IMR-90 (cell line): ENCODE measurements around the gene DDHD1. TPM values are rescaled to one million over a fixed set of nuclear protein-coding genes. Genes with fewer than 3 reads are reported as not detected.

Experiments
- ATAC-seq: fragments of 200-7000 bp; cut with Tn5 transposase; 2 replicates; pipeline ENCODE4 v1.9.1; 2020; ENCODE audit warnings: low read depth, mild to moderate bottlenecking, moderate library complexity
- BruUV-seq: library from RNA; stranded (reverse); fragments of 400-500 nt; replicated peaks from 2 replicates; lab custom pipeline; 2021; lab: Mats Ljungman, UMichigan
- CTCF ChIA-PET: fragments of 300-600 bp; formaldehyde crosslinking; extraction: SDS; loops from one replicate; lab custom pipeline; 2021; ENCODE audit warnings: antibody characterized with exemption; lab: Yijun Ruan, JAX
- POLR2A ChIA-PET: fragments of 300-600 bp; sonication (Branson Sonifier 250); formaldehyde crosslinking; loops from one replicate; lab custom pipeline; 2022; ENCODE audit warnings: antibody characterized with exemption; ENCODE audit not compliant: unreplicated experiment; lab: Charles Lee
- DNase-seq: peaks from one replicate; pipeline ENCODE4 v3.0.0; 2013
- H2AFZ ChIP-seq: replicated peaks from 2 replicates; pipeline ENCODE3; 2013; ENCODE audit warnings: low read length, mild to moderate bottlenecking; ENCODE audit not compliant: poor library complexity
- H2AK5ac ChIP-seq: 2 replicates; pipeline ENCODE4 v1.6.1; 2013; ENCODE audit warnings: low read depth, low read length, inconsistent platforms
- H2AK9ac ChIP-seq: replicated peaks from 2 replicates; pipeline ENCODE3; 2013; ENCODE audit warnings: mild to moderate bottlenecking, low read depth, low read length, moderate library complexity; ENCODE audit not compliant: poor library complexity
- H2BK120ac ChIP-seq: 2 replicates; pipeline ENCODE4 v1.6.1; 2013; ENCODE audit warnings: low read depth, low read length, inconsistent platforms
- H2BK15ac ChIP-seq: 3 replicates; pipeline ENCODE4 v1.6.1; 2013; ENCODE audit warnings: low read depth, low read length, inconsistent platforms
- H2BK20ac ChIP-seq: 2 replicates; pipeline ENCODE4 v1.6.1; 2013; ENCODE audit warnings: low read depth, mild to moderate bottlenecking, inconsistent platforms, low read length, moderate library complexity
- H2BK5ac ChIP-seq: 2 replicates; pipeline ENCODE4 v1.6.1; 2013; ENCODE audit warnings: mild to moderate bottlenecking, low read depth, low read length, inconsistent platforms; ENCODE audit not compliant: poor library complexity, severe bottlenecking
- H3K14ac ChIP-seq: replicated peaks from 2 replicates; pipeline ENCODE4 v1.6.1; 2013; ENCODE audit warnings: low read depth, low read length, inconsistent platforms
- H3K18ac ChIP-seq: 2 replicates; pipeline ENCODE4 v1.6.1; 2013; ENCODE audit warnings: low read depth, low read length, control low read depth
- H3K23ac ChIP-seq: 2 replicates; pipeline ENCODE4 v1.6.1; 2013; ENCODE audit warnings: low read depth, low read length, inconsistent platforms
- H3K27ac ChIP-seq: 2 replicates; pipeline ENCODE4 v1.5.1; 2013; ENCODE audit warnings: mild to moderate bottlenecking, control low read depth, low read length; ENCODE audit not compliant: insufficient read depth
- H3K27me3 ChIP-seq: 2 replicates; pipeline ENCODE4 v1.6.1; 2013; ENCODE audit warnings: low read length; ENCODE audit not compliant: control insufficient read depth, insufficient read depth
- H3K36me3 ChIP-seq: 2 replicates; pipeline ENCODE4 v1.6.1; 2013; ENCODE audit warnings: low read length, mixed read lengths; ENCODE audit not compliant: control insufficient read depth, insufficient read depth
- H3K4ac ChIP-seq: 2 replicates; pipeline ENCODE4 v1.6.1; 2013; ENCODE audit warnings: low read depth, low read length, inconsistent platforms
- H3K4me1 ChIP-seq: 2 replicates; pipeline ENCODE4 v1.6.1; 2013; ENCODE audit warnings: low read length, mixed read lengths; ENCODE audit not compliant: control insufficient read depth, insufficient read depth
- H3K4me2 ChIP-seq: 2 replicates; pipeline ENCODE4 v1.6.1; 2013; ENCODE audit warnings: low read depth, mild to moderate bottlenecking, control low read depth, low read length, moderate library complexity
- H3K4me3 ChIP-seq: 2 replicates; pipeline ENCODE4 v1.5.1; 2013; ENCODE audit warnings: low read depth, mild to moderate bottlenecking, control low read depth, low read length, moderate library complexity; ENCODE audit not compliant: insufficient read depth
- H3K56ac ChIP-seq: 2 replicates; pipeline ENCODE4 v1.6.1; 2013; ENCODE audit warnings: low read length, inconsistent platforms; ENCODE audit not compliant: insufficient read depth; ENCODE audit errors: extremely low read depth
- H3K79me1 ChIP-seq, 2 experiments: 2 replicates each; pipeline ENCODE4 v1.6.1; 2013; ENCODE audit warnings: low read length in 2 of 2, inconsistent platforms in 1 of 2, low read depth in 1 of 2
- H3K9ac ChIP-seq: 2 replicates; pipeline ENCODE4 v1.6.1; 2013; ENCODE audit warnings: low read depth, low read length, control low read depth
- H3K9me1 ChIP-seq: 2 replicates; pipeline ENCODE4 v1.6.1; 2013; ENCODE audit warnings: low read length, inconsistent platforms; ENCODE audit not compliant: insufficient read depth
- H3K9me3 ChIP-seq: 2 replicates; pipeline ENCODE4 v1.6.1; 2013; ENCODE audit warnings: low read length; ENCODE audit not compliant: control insufficient read depth, insufficient read depth
- H4K20me1 ChIP-seq: 2 replicates; pipeline ENCODE4 v1.6.1; 2013; ENCODE audit warnings: low read length, inconsistent platforms; ENCODE audit not compliant: insufficient read depth
- H4K5ac ChIP-seq: 2 replicates; pipeline ENCODE4 v1.6.1; 2013; ENCODE audit warnings: mild to moderate bottlenecking, low read depth, low read length, control low read depth
- H4K8ac ChIP-seq, 2 experiments: 2 replicates each; pipeline ENCODE4 v1.6.1; 2013; ENCODE audit warnings: low read depth in 2 of 2, low read length in 2 of 2, control low read depth in 1 of 2, inconsistent platforms in 1 of 2
- H4K91ac ChIP-seq: 2 replicates; pipeline ENCODE4 v1.6.1; 2013; ENCODE audit warnings: low read depth, low read length, inconsistent platforms; ENCODE audit not compliant: insufficient read depth
- BHLHE40 ChIP-seq: fragments of 150-350 bp; IDR thresholded peaks from 2 replicates; pipeline ENCODE4 v1.6.1; 2016; ENCODE audit warnings: mild to moderate bottlenecking, low read depth, low read length
- CEBPB ChIP-seq: IDR thresholded peaks from 2 replicates; pipeline ENCODE4 v1.6.1; 2012; ENCODE audit warnings: low read depth, low read length, improper control_type of control experiment
- CHD1 ChIP-seq: IDR thresholded peaks from 2 replicates; pipeline ENCODE4 v1.6.1; 2012; ENCODE audit warnings: low read depth, low read length, improper control_type of control experiment
- CTCF ChIP-seq: conservative IDR thresholded peaks from 2 replicates; pipeline ENCODE4 v1.5.1; 2012; ENCODE audit warnings: mild to moderate bottlenecking, low read depth, low read length, improper control_type of control experiment
- ELK1 ChIP-seq: fragments of 150-350 bp; IDR thresholded peaks from 2 replicates; pipeline ENCODE4 v1.6.1; 2016; ENCODE audit warnings: low read depth, mild to moderate bottlenecking, low read length, moderate library complexity, borderline replicate concordance
- FOS ChIP-seq: fragments of 150-350 bp; IDR thresholded peaks from 2 replicates; pipeline ENCODE4 v1.6.1; 2016; ENCODE audit warnings: low read depth, low read length
- MAZ ChIP-seq: IDR thresholded peaks from 2 replicates; pipeline ENCODE4 v1.6.1; 2012; ENCODE audit warnings: low read depth, mild to moderate bottlenecking, low read length, improper control_type of control experiment, moderate library complexity, borderline replicate concordance
- MXI1 ChIP-seq: IDR thresholded peaks from 2 replicates; pipeline ENCODE4 v1.6.1; 2012; ENCODE audit warnings: low read depth, mild to moderate bottlenecking, low read length, moderate library complexity, borderline replicate concordance
- NFE2L2 ChIP-seq: fragments of 150-350 bp; IDR thresholded peaks from 2 replicates; pipeline ENCODE4 v1.6.1; 2016; ENCODE audit warnings: low read depth, mild to moderate bottlenecking, low read length
- POLR2A ChIP-seq: IDR thresholded peaks from 2 replicates; pipeline ENCODE4 v1.6.1; 2012; ENCODE audit warnings: mild to moderate bottlenecking, low read depth, low read length
- RAD21 ChIP-seq: IDR thresholded peaks from 2 replicates; pipeline ENCODE4 v1.6.1; 2012; ENCODE audit warnings: low read length, improper control_type of control experiment
- RCOR1 ChIP-seq: IDR thresholded peaks from 2 replicates; pipeline ENCODE4 v1.6.1; 2012; ENCODE audit warnings: mild to moderate bottlenecking, low read length, improper control_type of control experiment; ENCODE audit not compliant: insufficient replicate concordance
- RFX5 ChIP-seq: IDR thresholded peaks from 2 replicates; pipeline ENCODE4 v1.8.0; 2012; ENCODE audit warnings: low read depth, mild to moderate bottlenecking, low read length, moderate library complexity
- SMC3 ChIP-seq: fragments of 150-350 bp; IDR thresholded peaks from 2 replicates; pipeline ENCODE4 v1.6.1; 2016; ENCODE audit warnings: low read depth, mild to moderate bottlenecking, antibody characterized with exemption, low read length, moderate library complexity
- USF2 ChIP-seq: fragments of 150-350 bp; IDR thresholded peaks from 2 replicates; pipeline ENCODE4 v1.6.1; 2017; ENCODE audit warnings: mild to moderate bottlenecking, antibody characterized with exemption, low read length, low read depth
- dilution Hi-C: fragments of 300-500 bp; cut with HindIII; formaldehyde crosslinking; loops from one replicate; pipeline ENCODE4 v1.14.3; 2018; ENCODE audit warnings: low sequenced_read_pairs; ENCODE audit not compliant: unreplicated experiment
- in situ Hi-C: fragments of 300-500 bp; cut with MboI; formaldehyde crosslinking; loops from 3 replicates; pipeline ENCODE4 v1.14.3; 2019; ENCODE audit warnings: low sequenced_read_pairs, inconsistent platforms, mixed read lengths
- intact Hi-C: fragments of 100-400 bp; cut with micrococcal nuclease; formaldehyde crosslinking; loops from 2 replicates; pipeline ENCODE4 v1.10.0; 2022
- polyA plus RNA-seq, 3 experiments: library from polyadenylated mRNA; depleted of rRNA; stranded (reverse); fragments of >200 nt; gene quantifications; 2 replicates each; pipeline ENCODE4 v1.2.3, GENCODE V29; 2012; ENCODE audit warnings: low replicate concordance in 1 of 3
- total RNA-seq: library from RNA; depleted of rRNA; stranded (reverse); fragments of >200 nt; gene quantifications from 2 replicates; pipeline ENCODE4 v1.2.3, GENCODE V29; 2012

DDHD1 gene
- total and polyA plus RNA-seq, 2 of the 4 experiments (the other 2 are of a cell fraction), result 4.5 to 9.0 TPM

- Histone ChIP-seq H3K23ac (no peak overlapping the region), H3K36me3 (no peaks in the 10 kb centered on the region), H4K20me1 (no peaks in the 10 kb centered on the region), H3K4ac (no peak overlapping the region), H4K91ac (no peak overlapping the region), H3K9ac (no peak overlapping the region), H3K9me1 (no peaks in the 10 kb centered on the region), H3K56ac (no peak overlapping the region), H3K14ac (no peak overlapping the region), H2BK5ac (no peak overlapping the region), H2AK5ac (no peak overlapping the region), H4K8ac (no peak overlapping the region), H2AK9ac (no peak overlapping the region), H3K27ac (no peak overlapping the region), H3K27me3 (no peaks in the 10 kb centered on the region), H2BK15ac (no peak overlapping the region), H2BK20ac (no peak overlapping the region), H3K79me1 (peaks cover 22 to 32% of the 10 kb centered on the region in 2 experiments), H3K4me2 (no peak overlapping the region), H4K5ac (no peak overlapping the region), H2BK120ac (no peak overlapping the region), H3K4me3 (no peak overlapping the region), H2AFZ (no peak overlapping the region), H3K9me3 (peaks cover 17% of the 10 kb centered on the region), H3K4me1 (no peaks in the 10 kb centered on the region), H3K18ac (no peak overlapping the region)
- dilution Hi-C loops (no loop called here), in situ Hi-C loops (no loop called here), intact Hi-C loops (no loop called here)
- TF ChIP-seq BHLHE40, result no peak
- TF ChIP-seq CEBPB, result no peak
- TF ChIP-seq POLR2A, result no peak
- TF ChIP-seq NFE2L2, result no peak
- TF ChIP-seq CTCF, result no peak
- no peak for TF ChIP-seq USF2
- TF ChIP-seq MAZ, result no peak
- TF ChIP-seq ELK1, result no peak
- TF ChIP-seq MXI1, result no peak
- TF ChIP-seq RCOR1, result no peak
- no peak for TF ChIP-seq CHD1
- no peak for TF ChIP-seq FOS
- no peak for TF ChIP-seq RFX5
- no peak for TF ChIP-seq RAD21
- TF ChIP-seq SMC3, result no peak
- no TSS peak for BruUV-seq
- ATAC-seq, result no peak
- POLR2A ChIA-PET, result no interaction called here
- CTCF ChIA-PET, result no interaction called here
- no peak for DNase-seq
Observed at GRCh38 chr14:53140585-53140984, 12.5 kb downstream of the DDHD1 start.
